GM19328 (cell line): ENCODE results near the gene GIPC3.
"Not testable (repeated sequence)": the region's sequence is repeated elsewhere in the genome, so short reads cannot be mapped to it uniquely, and the experiment has no call there.

Source experiments
- ATAC-seq: cut with Tn5 transposase; IDR thresholded peaks from one replicate; pipeline ENCODE4 v1.9.1; 2021; ENCODE audit warnings: mild to moderate bottlenecking, moderate library complexity; ENCODE audit not compliant: unreplicated experiment

The GIPC3 gene

DNA sequence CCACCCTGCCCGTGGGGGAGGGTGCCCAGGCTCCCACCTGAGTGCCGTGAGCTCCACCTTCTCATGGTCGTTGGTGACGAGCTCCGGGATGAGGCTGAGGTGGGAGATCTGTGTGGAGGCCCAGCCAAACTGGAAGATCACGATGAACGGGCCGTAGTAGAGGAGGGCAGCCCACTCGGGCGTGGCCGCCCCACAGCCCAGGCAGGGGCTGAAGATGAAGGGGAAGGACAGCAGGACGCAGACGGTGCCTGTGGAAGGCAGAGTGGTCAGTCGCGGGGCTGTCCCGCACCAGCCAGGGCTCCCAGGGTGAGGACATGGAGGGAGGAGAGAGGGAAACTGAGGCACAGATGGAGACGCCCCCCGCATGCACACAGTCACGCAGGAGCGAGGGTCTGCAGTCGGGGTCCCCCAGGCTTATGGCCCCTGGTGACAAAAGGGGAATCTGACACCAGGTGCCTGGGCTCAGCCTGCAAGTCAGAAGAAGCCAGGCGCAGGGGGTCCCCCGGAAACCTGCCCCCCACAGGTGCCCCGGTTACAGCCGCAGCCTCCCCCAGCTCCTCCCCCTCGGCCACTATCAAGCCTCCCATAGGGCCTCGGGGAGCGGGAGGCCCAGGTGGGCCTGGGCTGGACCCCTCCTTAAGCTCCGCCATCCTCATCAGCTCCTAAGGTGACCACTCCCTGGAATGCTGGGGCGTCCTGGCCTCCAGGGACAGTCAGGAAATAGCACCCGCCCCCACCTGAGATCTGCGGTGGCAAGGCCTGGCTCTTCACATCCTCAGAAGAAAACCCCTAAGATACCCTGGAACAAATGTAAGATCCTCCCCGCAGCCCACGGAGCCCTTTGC is 34.1 kb upstream of the GIPC3 start:
- no peak for ATAC-seq

DNA sequence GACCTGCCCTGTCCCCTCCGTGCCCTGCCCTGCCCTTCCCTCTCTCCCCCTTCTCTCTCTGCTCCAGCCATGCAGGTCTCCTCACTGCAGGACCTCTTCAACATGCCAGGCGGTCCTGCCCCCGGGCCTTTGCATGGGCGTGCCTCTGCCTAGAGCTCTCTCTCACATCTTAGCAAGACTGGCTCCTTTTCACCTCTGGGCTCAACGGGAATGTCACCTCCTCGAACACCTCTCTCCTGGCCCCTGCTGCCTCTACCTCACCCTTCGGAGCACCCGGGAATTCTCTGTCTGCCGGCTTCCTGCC is 33.5 kb upstream of the GIPC3 start:
- ATAC-seq, result no peak

DNA sequence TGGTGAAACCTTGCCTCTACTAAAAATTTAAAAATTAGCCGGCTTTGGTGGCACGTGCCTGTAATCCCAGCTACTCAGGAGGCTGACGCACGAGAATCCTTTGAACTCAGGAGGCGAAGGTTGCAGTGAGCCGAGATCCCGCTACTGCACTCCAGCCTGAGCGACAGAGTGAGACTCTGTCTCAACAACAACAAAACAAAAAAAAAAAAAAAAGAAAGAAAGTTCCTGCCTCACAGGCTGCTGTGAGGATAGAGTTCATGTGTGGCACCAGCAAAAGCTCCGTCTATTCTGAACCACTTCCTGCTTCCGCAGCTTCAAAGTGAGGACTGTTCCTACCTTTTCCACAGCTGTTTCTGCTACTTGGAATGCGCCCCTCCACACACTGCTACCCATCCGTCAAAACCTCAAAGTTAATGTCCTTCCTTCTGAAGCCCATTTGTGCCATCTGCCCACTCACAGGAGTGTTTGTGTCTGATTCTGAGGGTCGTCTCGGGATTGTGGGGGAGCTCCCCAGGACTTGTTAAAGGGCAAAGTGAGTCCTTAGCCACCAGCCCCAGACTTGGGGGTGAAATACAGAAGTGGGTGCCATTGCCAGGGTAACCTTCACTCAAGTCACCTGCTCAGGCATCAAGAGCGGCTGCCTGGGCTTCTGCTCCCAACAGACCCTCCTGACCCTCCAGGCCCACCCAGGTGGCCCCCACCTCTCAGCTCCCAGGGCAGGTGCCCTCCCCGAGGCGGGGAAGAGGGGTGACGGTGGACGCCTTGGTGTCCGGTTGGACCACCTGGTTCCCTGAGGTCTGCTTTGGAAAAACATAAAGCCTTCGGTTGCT is 30.8 kb upstream of the GIPC3 start:
- ATAC-seq, result no peak

- ATAC-seq, result no peak
These were observed 29.4 kb upstream of the GIPC3 start for GRCh38 chr19:3555653-3556422.

DNA sequence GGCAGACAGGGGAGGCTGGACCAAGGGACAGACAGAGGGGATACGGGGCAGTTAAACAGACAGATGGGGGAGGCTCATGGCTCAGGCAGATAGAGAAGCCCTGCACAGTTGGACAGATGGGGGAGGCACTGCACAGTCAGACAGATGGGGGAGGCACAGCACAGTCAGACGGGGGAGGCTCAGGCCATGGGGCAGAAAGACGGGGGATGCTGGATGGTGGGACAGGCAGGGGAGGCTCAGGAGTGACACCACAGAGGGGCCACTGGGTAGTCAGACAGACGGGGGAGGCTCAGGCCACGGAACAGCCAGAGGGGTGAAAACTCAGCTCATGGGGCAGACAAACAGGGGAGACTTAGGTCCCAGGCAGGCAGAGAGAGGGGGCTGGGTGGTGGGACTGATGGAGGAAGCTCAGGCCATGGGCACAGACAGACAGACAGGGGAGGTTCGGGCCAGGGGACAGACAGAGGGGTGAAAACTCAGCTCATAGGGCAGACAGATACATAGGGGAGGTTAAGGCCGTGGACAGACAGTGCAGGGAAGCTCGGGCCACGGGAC is 28.8 kb upstream of the GIPC3 start:
- no peak for ATAC-seq

DNA sequence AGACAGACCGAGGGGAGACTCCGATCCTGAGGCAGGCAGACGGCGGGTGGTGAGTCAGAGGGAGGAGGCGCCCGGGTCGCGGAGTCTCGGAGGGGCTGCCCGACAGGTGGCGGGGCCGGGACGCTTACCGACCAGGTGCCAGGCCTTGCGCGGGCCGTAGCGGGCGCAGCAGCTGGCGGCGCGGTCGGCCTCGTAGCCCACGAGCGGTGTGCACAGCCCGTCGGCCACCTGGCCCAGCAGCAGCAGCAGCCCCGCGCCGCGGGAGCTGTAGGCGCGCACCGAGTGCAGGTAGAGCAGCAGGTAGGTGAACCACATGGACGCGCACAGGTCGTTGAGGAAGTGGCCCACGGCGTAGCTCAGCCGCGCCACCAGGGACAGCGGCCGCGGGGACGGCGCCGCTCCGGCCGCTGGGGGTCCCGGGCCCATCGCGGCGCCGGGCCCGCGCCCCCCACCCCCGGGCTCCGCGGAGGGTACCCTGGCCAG is 28.3 kb upstream of the GIPC3 start:
- peak; percentile 24 for ATAC-seq

GRCh38 chr19:3557461-3558248 is 27.6 kb upstream of the GIPC3 start, which contains the start of gene MFSD12:
MFSD12 (minus strand) TSS chr19:3557586; CDS start chr19:3557403, 183 bp downstream.
- ATAC-seq, result peak; percentile 91

DNA sequence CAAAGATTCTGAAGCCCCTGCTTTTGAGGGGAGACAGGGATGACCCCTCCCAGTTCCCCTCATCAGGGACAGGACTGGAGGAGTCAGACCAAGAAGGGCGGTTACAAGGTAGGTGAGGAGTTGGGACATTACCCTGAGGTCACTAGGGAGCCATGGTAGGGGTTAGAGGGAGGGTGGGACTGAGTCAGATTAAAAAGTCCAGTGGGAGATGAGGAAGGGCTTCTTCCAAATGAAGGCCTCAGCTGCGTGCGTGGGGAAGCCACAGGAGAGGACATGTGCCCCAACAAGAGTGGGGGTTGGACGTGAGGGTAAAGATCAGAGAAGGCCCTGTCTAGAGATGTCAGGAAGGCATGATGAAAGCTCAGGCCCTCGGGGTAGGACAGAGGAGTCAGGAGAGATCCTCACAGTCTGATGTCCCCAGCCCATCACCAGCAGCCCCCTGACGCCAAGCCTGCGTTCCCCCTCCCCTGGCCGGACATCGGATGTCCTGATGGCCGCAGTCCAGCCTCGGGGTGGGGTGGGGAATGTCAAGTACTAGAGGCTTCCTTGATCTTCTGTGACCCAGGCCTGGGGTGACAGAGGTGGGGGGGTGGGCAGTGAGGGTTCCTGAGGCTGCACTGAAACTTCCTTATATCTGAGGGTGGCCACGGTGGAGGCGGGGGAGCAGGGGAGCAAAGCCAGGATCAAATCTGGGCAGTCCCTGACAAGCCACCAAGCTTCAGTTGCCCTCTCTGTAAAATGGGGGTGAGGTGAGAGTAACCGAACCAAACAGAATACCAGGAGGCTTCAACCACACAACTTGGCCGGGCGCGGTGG is 21.4 kb upstream of the GIPC3 start:
- ATAC-seq, result no peak

DNA sequence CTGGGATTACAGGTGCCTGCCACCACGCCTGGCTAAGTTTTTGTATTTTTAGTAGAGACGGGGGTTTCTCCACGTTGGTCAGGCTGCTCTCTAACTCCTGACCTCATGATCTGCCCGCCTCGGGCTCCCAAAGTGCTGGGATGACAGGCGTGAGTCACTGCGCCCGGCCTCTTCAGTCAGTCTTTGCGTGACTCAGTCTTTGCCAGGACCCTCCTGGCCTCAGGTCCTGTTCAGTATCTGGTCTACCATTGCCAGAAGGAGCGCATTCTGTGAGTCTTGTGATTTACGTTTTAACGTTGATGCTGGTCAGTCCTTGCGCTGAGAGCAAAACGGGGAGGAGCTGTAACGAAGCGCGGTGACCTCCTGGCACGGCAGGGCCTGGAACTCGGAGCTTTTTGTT is 20.1 kb upstream of the GIPC3 start:
- no peak for ATAC-seq

- ATAC-seq, result not testable (repeated sequence)
These were observed 15.2 kb upstream of the GIPC3 start for GRCh38 chr19:3570042-3570441.

GRCh38 chr19:3570606-3571011 is 14.7 kb upstream of the GIPC3 start:
- ATAC-seq, result no peak

GRCh38 chr19:3572132-3572854 is 13.0 kb upstream of the GIPC3 start:
- peak; percentile 94 for ATAC-seq

DNA sequence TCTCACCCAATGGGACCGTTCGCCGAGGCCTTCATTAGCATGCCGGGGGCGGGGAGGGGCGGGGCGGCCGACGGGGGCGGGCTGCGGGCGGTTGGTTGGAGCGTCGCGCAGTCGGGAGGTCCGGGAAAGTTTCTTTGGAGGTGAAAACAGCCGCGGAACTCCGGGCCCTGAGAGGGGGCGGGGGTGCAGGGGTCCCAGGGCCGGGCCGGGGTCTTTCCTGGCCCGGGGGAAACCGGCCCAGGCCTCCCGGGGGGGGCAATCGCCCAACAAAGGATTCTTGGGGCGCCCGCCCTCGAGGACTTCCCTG is 12.5 kb upstream of the GIPC3 start, which contains the start of gene HMG20B:
TSS of gene HMG20B (plus strand) at position 90 of the 307 bp plus-strand sequence. CDS start 366 bp downstream, outside the sequence.
- no peak for ATAC-seq

DNA sequence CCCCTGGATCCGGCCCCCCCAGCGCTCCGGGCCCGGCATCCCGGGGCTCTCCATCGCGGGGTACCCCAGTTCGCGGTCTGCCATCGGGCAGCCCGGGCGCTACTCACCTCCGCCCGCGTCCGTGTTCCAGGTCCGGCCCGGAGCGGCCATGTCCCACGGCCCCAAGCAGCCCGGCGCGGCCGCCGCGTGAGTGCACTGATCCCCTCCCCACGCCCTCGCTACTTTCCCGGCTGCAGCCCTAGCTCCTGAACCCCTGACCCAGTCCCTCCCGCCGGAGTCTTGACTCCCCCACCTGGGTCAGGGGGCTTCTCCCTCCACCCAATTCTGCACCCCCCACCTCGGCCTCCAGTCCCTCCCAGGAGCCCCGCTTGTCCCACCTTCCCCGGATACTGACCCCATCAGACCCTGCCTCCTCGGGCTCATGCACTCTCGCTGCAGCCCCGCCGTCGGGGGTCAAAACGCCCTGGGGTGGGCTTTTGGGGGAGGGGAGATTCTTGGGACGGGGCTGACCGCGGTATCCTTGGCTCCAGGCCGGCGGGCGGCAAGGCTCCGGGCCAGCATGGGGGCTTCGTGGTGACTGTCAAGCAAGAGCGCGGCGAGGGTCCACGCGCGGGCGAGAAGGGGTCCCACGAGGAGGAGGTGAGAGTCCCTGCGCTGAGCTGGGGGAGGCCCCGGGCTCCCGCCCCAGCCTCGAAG is 12.0 kb upstream of the GIPC3 start:
- no peak for ATAC-seq

- no peak for ATAC-seq
These were observed 11.2 kb upstream of the GIPC3 start for GRCh38 chr19:3573858-3574637.

DNA sequence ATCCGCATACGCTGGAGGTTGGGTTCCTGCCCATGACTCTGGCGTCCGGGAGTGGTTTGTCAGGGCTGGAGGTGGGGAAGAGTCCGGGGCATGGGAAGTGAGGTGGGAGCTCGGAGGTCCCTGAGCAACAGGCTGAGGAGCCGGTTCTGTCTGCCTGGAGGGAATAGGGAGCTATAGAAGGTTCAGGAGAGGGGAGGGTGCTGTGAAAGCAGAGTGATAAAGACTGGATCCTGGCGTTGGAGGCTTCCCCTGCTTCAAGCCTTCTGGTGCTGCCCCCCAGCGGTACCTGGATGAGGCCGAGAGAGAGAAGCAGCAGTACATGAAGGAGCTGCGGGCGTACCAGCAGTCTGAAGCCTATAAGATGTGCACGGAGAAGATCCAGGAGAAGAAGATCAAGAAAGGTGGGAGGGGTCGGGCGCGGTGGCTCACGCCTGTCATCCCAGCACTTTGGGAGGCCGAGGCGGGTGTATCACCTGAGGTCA is 10.0 kb upstream of the GIPC3 start:
- ATAC-seq, result no peak
